HepG2 (cell line): ENCODE measurements around the gene RGS6. TPM values are rescaled to one million over a fixed set of nuclear protein-coding genes. Genes with fewer than 3 reads are reported as not detected.

Experiments
- ATAC-seq: fragments of 200-7000 bp; cut with Tn5 transposase; 3 replicates; pipeline ENCODE4 v1.9.1; 2020; ENCODE audit warnings: mild to moderate bottlenecking, moderate library complexity
- BruUV-seq: library from RNA; stranded (reverse); fragments of 400-500 nt; replicated peaks from 2 replicates; lab custom pipeline; 2021; lab: Mats Ljungman, UMichigan
- CTCF ChIA-PET: fragments of 300-600 bp; formaldehyde crosslinking; extraction: SDS; loops from one replicate; lab custom pipeline; 2021; ENCODE audit warnings: low total read pairs, inconsistent platforms, low intra/inter-chr PET ratio; lab: Yijun Ruan, JAX
- POLR2A ChIA-PET: fragments of 350-600 bp; sonication (Branson Sonifier 250); formaldehyde crosslinking; loops from one replicate; lab custom pipeline; 2020; ENCODE audit warnings: antibody characterized with exemption, inconsistent platforms; lab: Yijun Ruan, JAX
- DNase-seq: peaks from one replicate; pipeline ENCODE4 v3.0.0-alpha.2; 2015; ENCODE audit warnings: low spot score
- FAIRE-seq: peaks from 3 replicates; lab custom pipeline; 2011; peaks lifted over from hg19 to GRCh38; lab: Jason Lieb, UNC
- H2AFZ ChIP-seq: one replicate; pipeline ENCODE4 v1.6.1; 2011; ENCODE audit warnings: low read length, inconsistent platforms
- H3K27ac ChIP-seq: fragments of 300-600 bp; 3 replicates; pipeline ENCODE4 v1.8.0; 2011; ENCODE audit warnings: mixed run types, mild to moderate bottlenecking, mixed read lengths, low read length, inconsistent platforms; ENCODE audit not compliant: insufficient read depth; ENCODE audit errors: extremely low read length
- H3K27me3 ChIP-seq, 2 experiments: fragments of 200-600 bp in 1 of 2; 2 replicates in 1 of 2; 3 replicates in 1 of 2; pipeline versions ENCODE4 v1.6.0 to v1.8.0; 2011; ENCODE audit warnings: low read length in 2 of 2, mild to moderate bottlenecking in 2 of 2, moderate library complexity in 2 of 2, inconsistent platforms in 1 of 2; ENCODE audit not compliant: insufficient read depth in 2 of 2, control insufficient read depth in 1 of 2
- H3K36me3 ChIP-seq, 2 experiments: fragments of 200-600 bp in 1 of 2; replicated peaks in 1 of 2; 2 replicates in 1 of 2; 3 replicates in 1 of 2; pipeline versions ENCODE4 v1.5.1 to v1.8.0; 2011; ENCODE audit warnings: low read length in 2 of 2, inconsistent platforms in 1 of 2; ENCODE audit not compliant: insufficient read depth in 2 of 2, control insufficient read depth in 1 of 2
- H3K4me1 ChIP-seq: 2 replicates; pipeline ENCODE4 v1.5.1; 2012; ENCODE audit warnings: low read length, inconsistent platforms; ENCODE audit not compliant: insufficient read depth
- H3K4me2 ChIP-seq: 2 replicates; pipeline ENCODE4 v1.6.0; 2011; ENCODE audit warnings: low read depth, low read length, inconsistent platforms
- H3K4me3 ChIP-seq, 3 experiments: fragments of 200-600 bp in 1 of 3; sonication (generic), shearing (Covaris generic) in 1 of 3; replicated peaks in 1 of 3; 2 replicates each; pipeline ENCODE4 v1.5.1; 2011 to 2016; ENCODE audit warnings: low read length in 3 of 3, inconsistent platforms in 2 of 3, low read depth in 2 of 3, mild to moderate bottlenecking in 2 of 3, control low read depth in 1 of 3, mixed read lengths in 1 of 3; ENCODE audit not compliant: insufficient read depth in 1 of 3
- H3K79me2 ChIP-seq: one replicate; pipeline ENCODE4 v1.6.1; 2011; ENCODE audit warnings: low read length, inconsistent platforms; ENCODE audit not compliant: insufficient read depth
- H3K9ac ChIP-seq: 2 replicates; pipeline ENCODE4 v1.6.0; 2011; ENCODE audit warnings: mild to moderate bottlenecking, low read depth, low read length, inconsistent platforms; ENCODE audit not compliant: insufficient read depth
- H3K9me3 ChIP-seq: 2 replicates; pipeline ENCODE4 v1.5.1; 2012; ENCODE audit warnings: mild to moderate bottlenecking, low read length
- H4K20me1 ChIP-seq: 2 replicates; pipeline ENCODE4 v1.6.0; 2011; ENCODE audit warnings: inconsistent platforms, mild to moderate bottlenecking, low read length, moderate library complexity; ENCODE audit not compliant: insufficient read depth
- GABPB1 ChIP-seq: IDR thresholded peaks from 2 replicates; pipeline ENCODE4 v1.6.1; 2016; ENCODE audit warnings: mild to moderate bottlenecking, missing genetic modification reagents, moderate library complexity, missing compliant biosample characterization
- MLLT10 ChIP-seq: sonication (generic); formaldehyde crosslinking; IDR thresholded peaks from 2 replicates; pipeline ENCODE4 v1.4.0; 2020; ENCODE audit warnings: missing genetic modification reagents
- NFIC ChIP-seq: IDR thresholded peaks from 2 replicates; pipeline ENCODE4 v1.6.1; 2012; ENCODE audit warnings: mild to moderate bottlenecking, low read length, inconsistent platforms
- PAX8 ChIP-seq: sonication (generic); formaldehyde crosslinking; IDR thresholded peaks from 2 replicates; pipeline ENCODE4 v1.8.0; 2022; ENCODE audit warnings: mild to moderate bottlenecking, missing genetic modification reagents, borderline replicate concordance
- RBM22 ChIP-seq: fragments of 200-400 bp; formaldehyde crosslinking; optimal IDR thresholded peaks from 2 replicates; pipeline ENCODE3; 2017; ENCODE audit warnings: mild to moderate bottlenecking, low read length, moderate library complexity
- ZNF605 ChIP-seq: sonication (generic); formaldehyde crosslinking; IDR thresholded peaks from 2 replicates; pipeline ENCODE4 v1.8.0; 2022; ENCODE audit warnings: mild to moderate bottlenecking, missing genetic modification reagents
- WGBS: methylation state at CpG from one replicate; pipeline ENCODE4 v1.1.6; 2017; ENCODE audit warnings: low lambda C conversion rate; 5-methylcytosine and 5-hydroxymethylcytosine counted together
- in situ Hi-C: cut with HindIII; loops from 2 replicates; pipeline ENCODE4 v1.10.0; 2017; ENCODE audit warnings: low pct_unique_long_range_greater_than_20kb; ENCODE audit not compliant: extremely low pct_ligation_motif_present
- intact Hi-C: fragments of 100-400 bp; cut with micrococcal nuclease; formaldehyde crosslinking; loops from one replicate; pipeline ENCODE4 v1.10.0; 2022; ENCODE audit not compliant: unreplicated experiment
- polyA plus RNA-seq, 8 experiments: library from polyadenylated mRNA; depleted of rRNA in 3 of 8; stranded (reverse) in 7 of 8; unstranded in 1 of 8; fragments of >200 nt; fragmentation: Illumina TruSeq in 4 of 8; extraction: Trizol in 4 of 8; gene quantifications; 2 replicates each; pipeline versions ENCODE4 v1.2.1 to v1.2.3, GENCODE V29; 2011 to 2016; ENCODE audit warnings: low read depth in 4 of 8, missing spikeins in 1 of 8, mixed read lengths in 1 of 8; ENCODE audit not compliant: insufficient read depth in 1 of 8
- total RNA-seq, 5 experiments: library from RNA; depleted of rRNA; stranded (reverse); fragments of >200 nt; fragmentation: Illumina TruSeq; extraction: Trizol; gene quantifications; 2 replicates each; pipeline ENCODE4 v1.2.3, GENCODE V29; 2016; ENCODE audit warnings: low read depth in 1 of 5
- TF ChIP-seq, protein P1 (sequence below): sonication (generic); formaldehyde crosslinking; IDR thresholded peaks from 2 replicates; pipeline ENCODE4 v1.4.0; 2020; ENCODE audit warnings: low read depth, mild to moderate bottlenecking, missing genetic modification reagents

Gene RGS6
- total and polyA plus RNA-seq, 2 of the 13 experiments (the other 11 are each of a cell fraction or from before 2014, with no cell fraction given), result not detected

GRCh38 chr14:72247896-72248465 is 315.8 kb downstream of the RGS6 start:
- H3K27me3 ChIP-seq, result no peaks in the 10 kb centered on the region
- in situ Hi-C loops, result no loop called here

DNA sequence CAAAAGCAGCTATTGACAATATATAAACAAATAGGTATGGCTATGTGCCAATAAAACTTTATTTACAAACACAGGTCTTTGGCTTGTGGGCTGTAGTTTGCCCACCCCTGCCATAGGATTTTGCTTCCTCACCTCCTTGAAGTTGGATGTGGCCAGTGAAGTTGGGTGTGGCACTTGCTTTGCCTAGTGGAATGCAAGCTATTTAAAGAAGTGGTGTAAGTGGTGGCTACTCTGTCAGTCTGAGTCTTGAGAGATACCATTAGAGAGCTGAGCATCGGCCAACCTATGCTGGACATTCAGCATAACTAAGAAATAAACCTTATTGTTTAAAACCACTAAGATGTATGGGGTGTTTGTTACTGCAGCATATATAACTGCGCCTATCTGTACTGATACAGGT is 321.3 kb downstream of the RGS6 start:
- intact Hi-C loops, result no loop called here
- H4K20me1 ChIP-seq, result no peaks in the 10 kb centered on the region
- H3K4me1 ChIP-seq, result no peaks in the 10 kb centered on the region
- no peak overlapping the region for H3K4me2 ChIP-seq
- H3K36me3 ChIP-seq, result no peaks in the 10 kb centered on the region
- CTCF ChIA-PET, result no interaction called here
- 38% methylated on average over 2 of the region's 2 CpGs for WGBS
- DNase-seq, result no peak
- TF ChIP-seq, protein P1, sequence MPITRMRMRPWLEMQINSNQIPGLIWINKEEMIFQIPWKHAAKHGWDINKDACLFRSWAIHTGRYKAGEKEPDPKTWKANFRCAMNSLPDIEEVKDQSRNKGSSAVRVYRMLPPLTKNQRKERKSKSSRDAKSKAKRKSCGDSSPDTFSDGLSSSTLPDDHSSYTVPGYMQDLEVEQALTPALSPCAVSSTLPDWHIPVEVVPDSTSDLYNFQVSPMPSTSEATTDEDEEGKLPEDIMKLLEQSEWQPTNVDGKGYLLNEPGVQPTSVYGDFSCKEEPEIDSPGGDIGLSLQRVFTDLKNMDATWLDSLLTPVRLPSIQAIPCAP (CRISPR knock-in tag), result no peak
- TF ChIP-seq MLLT10 (CRISPR knock-in tag) (no peak), RBM22 (no peak), GABPB1 (CRISPR knock-in tag) (no peak)
- FAIRE-seq, result no peak
- no TSS peak for BruUV-seq
- in situ Hi-C loops, result no loop called here
- H3K27me3 ChIP-seq, result no peaks in the 10 kb centered on the region
- peaks cover 44% of the 10 kb centered on the region for H3K9me3 ChIP-seq
- H3K27ac ChIP-seq, result no peak overlapping the region
- no peak for ATAC-seq
- no peak overlapping the region for H3K4me3 ChIP-seq
- no peak overlapping the region for H2AFZ ChIP-seq
- H3K79me2 ChIP-seq, result no peaks in the 10 kb centered on the region
- no peak overlapping the region for H3K9ac ChIP-seq
- POLR2A ChIA-PET, result no interaction called here

More at GRCh38 chr14:72247896-72248465, 315.8 kb downstream of the RGS6 start:
- POLR2A ChIA-PET, result no interaction called here
- no peaks in the 10 kb centered on the region for H3K4me1 ChIP-seq
- 0 out of 2 replicates have a peak, but pooled peaks cover 11% of the 10 kb centered on the region for H3K9me3 ChIP-seq
- H2AFZ ChIP-seq, result no peak overlapping the region
- no peaks in the 10 kb centered on the region for H4K20me1 ChIP-seq
- H3K4me3 ChIP-seq, result no peak overlapping the region
- DNase-seq (no peak), ATAC-seq (no peak), FAIRE-seq (no peak)
- intact Hi-C loops, result no loop called here
- no peak overlapping the region for H3K27ac ChIP-seq
- no peak overlapping the region for H3K4me2 ChIP-seq
- TF ChIP-seq ZNF605 (CRISPR knock-in tag) (no peak), PAX8 (no peak), NFIC (no peak)
- no peaks in the 10 kb centered on the region for H3K79me2 ChIP-seq
- H3K36me3 ChIP-seq, result no peaks in the 10 kb centered on the region
- BruUV-seq, result no TSS peak
- CTCF ChIA-PET, result no interaction called here
- no peak overlapping the region for H3K9ac ChIP-seq
- WGBS, result 6% methylated on average over 1 of the region's 1 CpG
